ENCODE results near the gene PLD2.
"Not testable (repeated sequence)": the region's sequence is repeated elsewhere in the genome, so short reads cannot be mapped to it uniquely, and the experiment has no call there.

Gene PLD2

GRCh38 chr17:4860651-4861050 is 53.7 kb downstream of the PLD2 start:
- Mint-ChIP-seq H3K4me3 (no peak overlapping the region), H3K27ac (peak overlapping the region; percentile 1), H3K9me3 (no peaks in the 10 kb centered on the region), H3K4me1 (ENCODE audit: low read depth) (peaks cover 53% of the 10 kb centered on the region), H3K27me3 (no peaks in the 10 kb centered on the region), H3K36me3 (ENCODE audit: low read depth) (peaks cover 56% of the 10 kb centered on the region)
- intact Hi-C loops (cut with micrococcal nuclease) = no loop called here

GRCh38 chr17:4861052-4861451 is 54.1 kb downstream of the PLD2 start:
- Mint-ChIP-seq H3K4me1 (ENCODE audit: low read depth) (peaks cover 56% of the 10 kb centered on the region), H3K27me3 (no peaks in the 10 kb centered on the region), H3K27ac (no peak overlapping the region), H3K4me3 (no peak overlapping the region), H3K9me3 (no peaks in the 10 kb centered on the region), H3K36me3 (ENCODE audit: low read depth) (peaks cover 52% of the 10 kb centered on the region)
- intact Hi-C loops (cut with micrococcal nuclease) = no loop called here

GRCh38 chr17:4862720-4863119 is 55.8 kb downstream of the PLD2 start:
- H3K27ac Mint-ChIP-seq = no peak overlapping the region
- peaks cover 40% of the 10 kb centered on the region for H3K4me1 Mint-ChIP-seq (ENCODE audit: low read depth)
- H3K27me3 Mint-ChIP-seq = no peaks in the 10 kb centered on the region
- no peak overlapping the region for H3K4me3 Mint-ChIP-seq
- no peaks in the 10 kb centered on the region for H3K9me3 Mint-ChIP-seq
- intact Hi-C loops (cut with micrococcal nuclease) = no loop called here
- peaks cover 35% of the 10 kb centered on the region for H3K36me3 Mint-ChIP-seq (ENCODE audit: low read depth)

- Mint-ChIP-seq H3K4me1 (ENCODE audit: low read depth) (peaks cover 38% of the 10 kb centered on the region), H3K27ac (no peak overlapping the region), H3K9me3 (no peaks in the 10 kb centered on the region), H3K4me3 (no peak overlapping the region), H3K27me3 (no peaks in the 10 kb centered on the region), H3K36me3 (ENCODE audit: low read depth) (peaks cover 35% of the 10 kb centered on the region)
- intact Hi-C loops (cut with micrococcal nuclease) = no loop called here
These were observed 56.4 kb downstream of the PLD2 start for GRCh38 chr17:4863321-4863720.

GRCh38 chr17:4867535-4867934 is 60.6 kb downstream of the PLD2 start:
- H3K36me3 Mint-ChIP-seq (ENCODE audit: low read depth) = peaks cover 11% of the 10 kb centered on the region
- H3K4me3 Mint-ChIP-seq; H3K27me3 Mint-ChIP-seq; H3K27ac Mint-ChIP-seq; intact Hi-C loops (cut with micrococcal nuclease); H3K9me3 Mint-ChIP-seq: not testable (repeated sequence)
- peaks cover 56% of the 10 kb centered on the region for H3K4me1 Mint-ChIP-seq (ENCODE audit: low read depth)

- H3K9me3 Mint-ChIP-seq; H3K27me3 Mint-ChIP-seq; intact Hi-C loops (cut with micrococcal nuclease): not testable (repeated sequence)
- Mint-ChIP-seq H3K4me3 (peak overlapping the region; percentile 20), H3K36me3 (ENCODE audit: low read depth) (peaks cover 19% of the 10 kb centered on the region), H3K4me1 (ENCODE audit: low read depth) (peaks cover 64% of the 10 kb centered on the region), H3K27ac (peak overlapping the region; percentile 59)
These were observed 62.4 kb downstream of the PLD2 start for GRCh38 chr17:4869058-4869998.

GRCh38 chr17:4870855-4871254 is 63.9 kb downstream of the PLD2 start:
- Mint-ChIP-seq H3K9me3 (no peaks in the 10 kb centered on the region), H3K4me1 (ENCODE audit: low read depth) (peaks cover 68% of the 10 kb centered on the region), H3K27me3 (no peaks in the 10 kb centered on the region), H3K4me3 (no peak overlapping the region), H3K27ac (no peak overlapping the region), H3K36me3 (ENCODE audit: low read depth) (peaks cover 22% of the 10 kb centered on the region)
- intact Hi-C loops (cut with micrococcal nuclease) = no loop called here

GRCh38 chr17:4872786-4873185 is 65.8 kb downstream of the PLD2 start:
- Mint-ChIP-seq H3K4me3 (peak overlapping the region; percentile 47), H3K27me3 (no peaks in the 10 kb centered on the region), H3K36me3 (ENCODE audit: low read depth) (peaks cover 29% of the 10 kb centered on the region), H3K4me1 (ENCODE audit: low read depth) (peaks cover 84% of the 10 kb centered on the region), H3K9me3 (no peaks in the 10 kb centered on the region), H3K27ac (peak overlapping the region; percentile 82)
- intact Hi-C loops (cut with micrococcal nuclease) = no loop called here

Measured in dendritic cell treated with granulocyte-macrophage colony-stimulating factor and Interleukin-4, amounts not matched to agents 40 ng/mL and 50 ng/mL, for 4 days (primary cell).